Peyer's patch (tissue), 4 donors: ENCODE data around the gene MAST4.

Experiments used
- POLR2A ChIP-seq, 2 donors: fragments of 450-650 bp; IDR thresholded peaks; one replicate each; pipeline ENCODE4 v1.5.1; 2017; ENCODE audit warnings: antibody characterized with exemption in 2 of 2, mild to moderate bottlenecking in 2 of 2, moderate library complexity in 2 of 2
- TF ChIP-seq, protein P1 (sequence below), 6 experiments: fragments of 450-650 bp in 4 of 6; fragments of 200-600 bp in 2 of 6; sonication (generic) in 1 of 6; IDR thresholded peaks; one replicate each; pipeline ENCODE4 v1.5.1; 2017 to 2019; ENCODE audit warnings: antibody characterized with exemption in 6 of 6, mild to moderate bottlenecking in 3 of 6, moderate library complexity in 1 of 6

GRCh38 chr5:67115246-67115645 is 519.1 kb downstream of the MAST4 start:
- no peak for TF ChIP-seq POLR2A (IDR thresholded peaks at IDR 0.05)
- TF ChIP-seq, protein P1, sequence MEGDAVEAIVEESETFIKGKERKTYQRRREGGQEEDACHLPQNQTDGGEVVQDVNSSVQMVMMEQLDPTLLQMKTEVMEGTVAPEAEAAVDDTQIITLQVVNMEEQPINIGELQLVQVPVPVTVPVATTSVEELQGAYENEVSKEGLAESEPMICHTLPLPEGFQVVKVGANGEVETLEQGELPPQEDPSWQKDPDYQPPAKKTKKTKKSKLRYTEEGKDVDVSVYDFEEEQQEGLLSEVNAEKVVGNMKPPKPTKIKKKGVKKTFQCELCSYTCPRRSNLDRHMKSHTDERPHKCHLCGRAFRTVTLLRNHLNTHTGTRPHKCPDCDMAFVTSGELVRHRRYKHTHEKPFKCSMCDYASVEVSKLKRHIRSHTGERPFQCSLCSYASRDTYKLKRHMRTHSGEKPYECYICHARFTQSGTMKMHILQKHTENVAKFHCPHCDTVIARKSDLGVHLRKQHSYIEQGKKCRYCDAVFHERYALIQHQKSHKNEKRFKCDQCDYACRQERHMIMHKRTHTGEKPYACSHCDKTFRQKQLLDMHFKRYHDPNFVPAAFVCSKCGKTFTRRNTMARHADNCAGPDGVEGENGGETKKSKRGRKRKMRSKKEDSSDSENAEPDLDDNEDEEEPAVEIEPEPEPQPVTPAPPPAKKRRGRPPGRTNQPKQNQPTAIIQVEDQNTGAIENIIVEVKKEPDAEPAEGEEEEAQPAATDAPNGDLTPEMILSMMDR (IDR thresholded peaks at IDR 0.05), result no peak
